Neural crest cell (in vitro differentiated cells): ENCODE data around the gene HYPK. TPM values are rescaled to one million over a fixed set of nuclear protein-coding genes. Genes with fewer than 3 reads are reported as not detected.
A peak's percentile ranks its signal among the peaks of the same experiment; 100 is the strongest.
"Not testable (repeated sequence)": the region's sequence is repeated elsewhere in the genome, so short reads cannot be mapped to it uniquely, and the experiment has no call there.

Experiments
- DNase-seq: peaks from one replicate; pipeline ENCODE4 v3.0.0; 2021; ENCODE audit warnings: low read depth, mixed read lengths, low spot score
- H3K27ac Mint-ChIP-seq: one replicate; pipeline ENCODE4 v1.8.0; 2021; ENCODE audit warnings: mild to moderate bottlenecking, mixed read lengths; ENCODE audit not compliant: unreplicated experiment
- H3K27me3 Mint-ChIP-seq: 2 replicates; pipeline ENCODE4 v1.8.0; 2021; ENCODE audit warnings: low read depth, mild to moderate bottlenecking, mixed read lengths
- H3K36me3 Mint-ChIP-seq: 2 replicates; pipeline ENCODE4 v1.8.0; 2021; ENCODE audit warnings: low read depth, mild to moderate bottlenecking, mixed read lengths
- H3K4me1 Mint-ChIP-seq: 2 replicates; pipeline ENCODE4 v1.8.0; 2021; ENCODE audit warnings: mixed read lengths
- H3K4me3 Mint-ChIP-seq: one replicate; pipeline ENCODE4 v1.8.0; 2021; ENCODE audit warnings: mild to moderate bottlenecking, mixed read lengths
- H3K9me3 Mint-ChIP-seq: 2 replicates; pipeline ENCODE4 v1.8.0; 2021; ENCODE audit warnings: mixed read lengths
- total RNA-seq: library from RNA; stranded (reverse); gene quantifications from 2 replicates; pipeline ENCODE4 v1.2.1, GENCODE V29; 2021
- TF ChIP-seq, protein P1 (sequence below): fragments of 200-600 bp; sonication (generic); conservative IDR thresholded peaks from 2 replicates; pipeline ENCODE4 v1.5.0; 2021; ENCODE audit warnings: antibody characterized with exemption, mild to moderate bottlenecking

The HYPK gene
- total RNA-seq, 1 donor from 2014 or later, result 12.0 TPM

DNA sequence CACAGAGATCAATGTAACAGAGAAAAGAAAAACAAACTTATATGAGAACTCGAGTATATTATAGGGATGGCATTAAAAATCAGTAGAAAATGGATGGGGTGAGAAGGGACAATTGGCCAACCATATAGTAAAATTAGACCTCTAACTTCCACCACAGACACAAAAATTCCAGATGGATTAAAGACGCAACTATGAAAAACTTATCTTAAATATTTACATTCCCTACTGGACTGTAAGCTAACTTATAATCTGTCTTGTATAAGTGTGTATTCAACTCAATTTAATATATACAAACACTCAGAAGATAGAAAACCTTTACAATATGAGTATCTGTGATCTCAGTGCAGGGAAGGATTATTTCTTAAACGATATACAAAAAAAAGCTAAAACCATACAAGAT is 21.1 kb downstream of the HYPK start:
- DNase-seq, result no peak
- peaks cover 4% of the 10 kb centered on the region for H3K36me3 Mint-ChIP-seq
- no peak overlapping the region for H3K27ac Mint-ChIP-seq
- peaks cover 5% of the 10 kb centered on the region for H3K9me3 Mint-ChIP-seq
- peaks cover 22% of the 10 kb centered on the region for H3K4me1 Mint-ChIP-seq
- H3K27me3 Mint-ChIP-seq, result no peaks in the 10 kb centered on the region
- peak overlapping the region; percentile 56 for H3K4me3 Mint-ChIP-seq
- TF ChIP-seq, protein P1, sequence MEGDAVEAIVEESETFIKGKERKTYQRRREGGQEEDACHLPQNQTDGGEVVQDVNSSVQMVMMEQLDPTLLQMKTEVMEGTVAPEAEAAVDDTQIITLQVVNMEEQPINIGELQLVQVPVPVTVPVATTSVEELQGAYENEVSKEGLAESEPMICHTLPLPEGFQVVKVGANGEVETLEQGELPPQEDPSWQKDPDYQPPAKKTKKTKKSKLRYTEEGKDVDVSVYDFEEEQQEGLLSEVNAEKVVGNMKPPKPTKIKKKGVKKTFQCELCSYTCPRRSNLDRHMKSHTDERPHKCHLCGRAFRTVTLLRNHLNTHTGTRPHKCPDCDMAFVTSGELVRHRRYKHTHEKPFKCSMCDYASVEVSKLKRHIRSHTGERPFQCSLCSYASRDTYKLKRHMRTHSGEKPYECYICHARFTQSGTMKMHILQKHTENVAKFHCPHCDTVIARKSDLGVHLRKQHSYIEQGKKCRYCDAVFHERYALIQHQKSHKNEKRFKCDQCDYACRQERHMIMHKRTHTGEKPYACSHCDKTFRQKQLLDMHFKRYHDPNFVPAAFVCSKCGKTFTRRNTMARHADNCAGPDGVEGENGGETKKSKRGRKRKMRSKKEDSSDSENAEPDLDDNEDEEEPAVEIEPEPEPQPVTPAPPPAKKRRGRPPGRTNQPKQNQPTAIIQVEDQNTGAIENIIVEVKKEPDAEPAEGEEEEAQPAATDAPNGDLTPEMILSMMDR, result no peak

DNA sequence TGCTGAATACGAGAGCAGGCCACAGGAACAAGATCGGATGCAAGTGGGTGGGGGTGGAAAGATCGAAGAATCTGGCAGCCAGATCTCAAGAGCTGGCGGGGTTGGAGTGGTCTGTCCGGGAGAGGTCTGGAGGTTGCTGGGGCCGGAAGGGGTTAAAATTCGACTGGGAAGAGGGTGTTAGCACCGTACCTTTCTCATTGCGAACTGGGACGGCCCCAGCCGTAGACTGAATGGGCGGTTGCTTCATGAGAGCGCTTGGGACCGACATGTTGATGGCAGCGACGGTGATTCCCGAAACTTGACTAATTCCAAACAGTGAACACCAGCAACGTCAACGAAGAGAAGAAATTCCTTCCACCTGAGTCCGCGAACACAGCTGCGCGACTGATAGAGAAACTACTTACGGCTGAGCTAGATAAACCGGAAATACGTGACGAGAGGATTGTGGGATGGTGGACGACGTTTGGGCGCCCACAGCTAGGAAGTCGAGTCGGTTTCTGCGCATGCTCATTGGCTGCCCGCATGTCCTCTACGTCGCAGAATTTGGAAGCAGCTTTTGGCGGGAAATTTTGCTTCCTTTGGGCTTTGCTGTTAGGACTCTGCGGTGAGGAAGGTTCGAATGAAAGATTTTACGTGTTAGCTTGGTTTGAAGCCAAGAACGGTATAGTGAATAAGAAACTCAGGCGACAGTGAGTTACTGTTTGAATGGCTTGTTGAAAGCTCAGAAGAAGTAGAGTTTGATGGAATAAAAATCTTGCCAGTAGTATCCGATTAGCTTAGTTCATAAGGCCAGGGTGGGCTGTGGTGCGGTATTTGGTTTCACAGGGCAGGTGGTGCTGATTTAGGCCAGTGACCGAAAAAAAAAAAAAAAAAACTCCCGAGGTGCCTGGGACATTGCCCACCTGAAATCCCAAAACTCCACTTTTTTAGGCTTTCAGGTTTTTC is 24.2 kb downstream of the HYPK start, which contains the start of gene MFAP1:
Gene MFAP1 (minus strand): TSS at position 389 of the 945 bp plus-strand sequence. CDS start 121 bp downstream, at position 268.
- peaks cover 9% of the 10 kb centered on the region for H3K36me3 Mint-ChIP-seq
- H3K27me3 Mint-ChIP-seq, result no peaks in the 10 kb centered on the region
- DNase-seq, result peak; percentile 80
- peak within 1 kb of the TSS; percentile 98 for H3K27ac Mint-ChIP-seq
- H3K4me3 Mint-ChIP-seq, result peak within 1 kb of the TSS; percentile 96
- H3K9me3 Mint-ChIP-seq, result peaks cover 5% of the 10 kb centered on the region
- peaks cover 45% of the 10 kb centered on the region for H3K4me1 Mint-ChIP-seq
- TF ChIP-seq, protein P1, result no peak

DNA sequence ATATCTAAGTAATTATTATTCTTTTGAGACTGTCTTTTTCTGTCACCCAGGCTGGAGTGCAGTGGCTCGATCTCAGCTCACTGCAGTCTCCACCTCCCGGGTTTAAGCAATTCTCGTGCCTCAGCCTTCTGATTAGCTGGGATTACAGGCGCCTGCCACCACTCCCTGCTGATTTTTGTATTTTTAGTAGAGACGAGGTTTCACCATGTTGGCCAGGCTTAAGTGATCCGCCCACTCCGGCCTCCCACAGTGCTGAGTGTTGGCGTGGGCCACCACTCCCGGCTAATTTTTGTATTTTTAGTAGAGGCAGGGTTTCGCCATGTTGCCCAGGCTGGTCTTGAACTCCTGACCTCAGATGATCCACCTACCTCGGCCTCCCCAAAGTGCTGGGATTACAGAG is 24.9 kb downstream of the HYPK start:
- Mint-ChIP-seq H3K4me1 (peaks cover 45% of the 10 kb centered on the region), H3K4me3 (peak overlapping the region; percentile 96)
- not testable (repeated sequence) for H3K27me3 Mint-ChIP-seq, DNase-seq, H3K9me3 Mint-ChIP-seq, H3K27ac Mint-ChIP-seq, H3K36me3 Mint-ChIP-seq

DNA sequence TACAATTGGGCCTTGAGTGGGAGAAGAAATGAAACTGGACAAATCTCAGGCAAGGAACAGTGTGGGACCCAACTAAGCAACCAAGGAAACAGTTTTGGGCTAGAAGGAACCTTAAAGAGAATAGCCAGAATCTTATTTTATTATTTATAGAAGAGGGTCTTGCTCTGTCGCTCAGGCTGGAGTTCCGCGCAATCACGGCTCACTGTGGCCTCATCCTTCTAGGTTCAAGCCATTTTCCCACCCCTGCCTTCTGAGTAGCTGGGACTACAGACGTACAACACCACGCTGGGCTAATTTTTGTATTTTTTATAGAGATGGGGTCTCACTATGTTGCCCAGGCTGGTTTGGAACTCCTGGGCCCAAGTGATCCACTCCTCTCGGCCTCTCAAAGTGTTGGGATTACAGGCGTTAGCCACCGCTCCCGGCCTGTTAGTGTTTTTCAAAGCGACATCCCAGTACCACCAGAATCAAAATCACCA is 25.7 kb downstream of the HYPK start:
- peaks cover 5% of the 10 kb centered on the region for H3K9me3 Mint-ChIP-seq
- H3K4me1 Mint-ChIP-seq, result peaks cover 44% of the 10 kb centered on the region
- no peak for DNase-seq
- H3K27me3 Mint-ChIP-seq, result no peaks in the 10 kb centered on the region
- H3K27ac Mint-ChIP-seq, result peak overlapping the region; percentile 35
- TF ChIP-seq, protein P1, result no peak
- H3K4me3 Mint-ChIP-seq, result peak overlapping the region; percentile 96
- H3K36me3 Mint-ChIP-seq, result peaks cover 9% of the 10 kb centered on the region

DNA sequence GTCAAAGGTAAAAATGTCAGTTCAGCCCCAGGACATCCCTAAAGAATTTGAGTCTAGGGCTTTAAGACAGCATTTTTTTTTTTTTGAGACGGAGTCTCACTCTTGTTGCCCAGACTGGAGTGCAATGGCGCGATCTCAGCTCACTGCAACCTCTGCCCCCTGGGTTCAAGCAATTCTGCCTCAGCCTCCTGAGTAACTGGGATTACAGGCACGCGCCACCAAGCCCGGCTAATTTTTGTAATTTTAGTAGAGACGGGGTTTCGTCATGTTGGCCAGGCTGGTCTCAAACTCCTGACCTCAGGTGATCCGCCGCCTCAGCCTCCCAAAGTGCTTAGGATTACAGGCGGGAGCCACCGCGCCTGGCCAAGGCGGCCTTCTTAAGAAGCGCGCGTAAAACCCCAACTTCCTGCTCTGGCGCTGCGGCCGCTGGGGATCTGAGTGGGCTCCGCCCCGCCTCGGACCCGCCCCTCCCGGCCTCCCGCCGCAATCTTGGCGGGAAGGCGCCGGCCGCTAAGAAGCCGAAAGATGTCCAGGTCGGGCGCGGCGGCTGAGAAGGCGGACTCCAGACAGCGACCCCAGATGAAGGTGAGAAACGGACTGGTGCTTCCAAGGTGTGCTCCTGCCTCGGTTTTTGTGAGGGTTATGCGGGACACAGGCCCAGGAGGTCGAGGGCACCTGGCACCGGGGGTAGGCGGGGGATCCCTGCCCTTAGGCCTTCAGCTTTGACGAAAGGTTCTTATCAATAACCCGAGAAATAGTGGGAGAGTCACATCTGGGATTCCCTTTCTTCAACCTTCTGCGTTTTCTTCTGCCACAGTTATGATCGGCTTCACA is 26.3 kb downstream of the HYPK start, which contains the start of gene WDR76:
Gene WDR76 (plus strand): TSS at position 495 of the 834 bp plus-strand sequence. CDS start 31 bp downstream, at position 526.
- Mint-ChIP-seq H3K4me3 (peak within 1 kb of the TSS; percentile 96), H3K4me1 (peaks cover 40% of the 10 kb centered on the region)
- DNase-seq, result peak; percentile 77

More for the DNA sequence above, 26.3 kb downstream of the HYPK start, which contains the start of gene WDR76:
- H3K36me3 Mint-ChIP-seq, result peaks cover 9% of the 10 kb centered on the region
- H3K9me3 Mint-ChIP-seq, result peaks cover 5% of the 10 kb centered on the region
- H3K27ac Mint-ChIP-seq, result peak within 1 kb of the TSS; percentile 99
- TF ChIP-seq, protein P1, result no peak
- no peaks in the 10 kb centered on the region for H3K27me3 Mint-ChIP-seq
